ENCODE measurements around the gene PPP2R3A. TPM values are rescaled to one million over a fixed set of nuclear protein-coding genes. Genes with fewer than 3 reads are reported as not detected.

The PPP2R3A gene
- total RNA-seq (2016; rRNA removed; fragmentation: Illumina TruSeq; extraction: Trizol) (0.07 and 0.18 TPM in 2 replicates), polyA plus RNA-seq (2011; rRNA removed) (0.08 and 0.12 TPM in 2 replicates), polyA minus RNA-seq (2011; rRNA and poly(A)+ RNA removed; ENCODE audit: low replicate concordance) (0.36 and 2.1 TPM in 2 replicates), Bru-seq, nascent RNA (percentile 26 among the genes with signal in this experiment), BruChase-seq, experiment 1, labeled RNA remaining after a 6-hour chase (percentile 21 among the genes with signal in this experiment), BruChase-seq, experiment 2, labeled RNA remaining after a 2-hour chase (percentile 21 among the genes with signal in this experiment)
- 0.53 TPM in 1 of 2 replicates, not detected in the other for total RNA-seq (2016; cell fraction: cytosol; rRNA removed; fragmentation: Illumina TruSeq; extraction: Trizol; ENCODE audit: low read depth)
- 0.15 TPM in 2 replicates for total RNA-seq (2016; cell fraction: insoluble cytoplasmic fraction; rRNA removed; fragmentation: Illumina TruSeq; extraction: Trizol)
- total RNA-seq (2016; cell fraction: membrane; rRNA removed; fragmentation: Illumina TruSeq; extraction: Trizol): 0.06 and 0.07 TPM in 2 replicates
- 0.22 and 0.25 TPM in 2 replicates for total RNA-seq (2016; cell fraction: nucleus; rRNA removed; fragmentation: Illumina TruSeq; extraction: Trizol)
- 0.03 and 0.08 TPM in 2 replicates for polyA plus RNA-seq (2011; cell fraction: cytosol; rRNA removed)
- polyA plus RNA-seq (2011; cell fraction: nucleus; rRNA removed): 0.03 and 0.08 TPM in 2 replicates
- 0.07 and 0.17 TPM in 2 replicates for polyA plus RNA-seq (2012)
- polyA plus RNA-seq (2016; cell fraction: cytosol; fragmentation: Illumina TruSeq; extraction: Trizol; ENCODE audit: low read depth): not detected in 2 replicates
- 0.08 and 0.10 TPM in 2 replicates for polyA plus RNA-seq (2016; cell fraction: insoluble cytoplasmic fraction; fragmentation: Illumina TruSeq; extraction: Trizol; ENCODE audit: low read depth)
- not detected in 2 replicates for polyA plus RNA-seq (2016; cell fraction: membrane; fragmentation: Illumina TruSeq; extraction: Trizol; ENCODE audit: low read depth)
- polyA plus RNA-seq (2016; cell fraction: nucleus; fragmentation: Illumina TruSeq; extraction: Trizol; ENCODE audit: insufficient read depth, low read depth): not detected in 2 replicates
- 0.18 and 0.20 TPM in 2 replicates for polyA minus RNA-seq (2011; cell fraction: cytosol; rRNA and poly(A)+ RNA removed)
- polyA minus RNA-seq (2011; cell fraction: nucleus; rRNA and poly(A)+ RNA removed): 0.75 and 0.77 TPM in 2 replicates
- long read RNA-seq, experiment 1: 0 reads
- long read RNA-seq, experiment 2: 0 reads

- intact Hi-C loops (cut with micrococcal nuclease; ENCODE audit: unreplicated experiment): no loop called here
- POLR2A ChIA-PET: no interaction called here
- CTCF ChIA-PET (ENCODE audit: low intra/inter-chr PET ratio, low total read pairs): no interaction called here
- TF ChIP-seq ZNF841 (CRISPR knock-in tag; IDR thresholded peaks at IDR 0.05; ENCODE audit: borderline replicate concordance) (no peak), ZBTB39 (CRISPR knock-in tag; IDR thresholded peaks at IDR 0.05) (no peak), GABPB1 (CRISPR knock-in tag; IDR thresholded peaks at IDR 0.05) (peak; percentile 31; the same call in 1 of the 2 replicates), ZNF619 (CRISPR knock-in tag; IDR thresholded peaks at IDR 0.05) (no peak), ZNF563 (CRISPR knock-in tag; IDR thresholded peaks at IDR 0.05) (0 out of 2 replicates have a peak, but pooled peaks have one; percentile 12), ATF7-NPFF (CRISPR knock-in tag; IDR thresholded peaks at IDR 0.05; ENCODE audit: low read depth) (peak; percentile 31; the same call in 1 of the 2 replicates), SP4 (CRISPR knock-in tag; IDR thresholded peaks at IDR 0.05) (0 out of 2 replicates have a peak, but pooled peaks have one; percentile 14), MAFK (conservative IDR thresholded peaks at IDR 0.05 in 1 of 2, IDR thresholded peaks at IDR 0.05 in 1 of 2; ENCODE audit: low read length in 2 of 2) (no peak), HNRNPLL (IDR thresholded peaks at IDR 0.05; ENCODE audit: low read depth, low read length, poor library complexity, severe bottlenecking) (peak; percentile 66), ARNT2 (CRISPR knock-in tag; IDR thresholded peaks at IDR 0.05; ENCODE audit: low read depth) (peak; percentile 71; the same call in 1 of the 2 replicates), PHF8 (CRISPR knock-in tag; IDR thresholded peaks at IDR 0.05) (0 out of 2 replicates have a peak, but pooled peaks have one; percentile 20)
These were observed at the start of gene PPP2R3A for GRCh38 chr3:135965506-135966270. PPP2R3A (plus strand) TSS chr3:135965728; CDS start chr3:136001499, 35,771 bp downstream.

More at GRCh38 chr3:135965506-135966270, at the start of gene PPP2R3A:
- Histone ChIP-seq H3K36me3 (replicated peaks in 1 of 2; ENCODE audit: control insufficient read depth in 1 of 2, insufficient read depth in 2 of 2, low read length in 2 of 2) (no peaks in the 10 kb centered on the region), H3K4me1 (ENCODE audit: insufficient read depth, low read length) (peaks cover 10% of the 10 kb centered on the region), H3K9ac (ENCODE audit: insufficient read depth, low read depth, low read length) (peak within 1 kb of the TSS; percentile 22; the same call in 1 of the 2 replicates), H3K79me2 (ENCODE audit: insufficient read depth, low read length) (no peaks in the 10 kb centered on the region), H2AFZ (ENCODE audit: low read length) (no peak within 1 kb of the TSS), H3K27me3 (ENCODE audit: control insufficient read depth in 1 of 2, insufficient read depth in 2 of 2, low read length in 2 of 2) (peaks cover 0 to 26% of the 10 kb centered on the region in 2 experiments; a peak in 2 of 5 replicates), H4K20me1 (ENCODE audit: insufficient read depth, low read length) (no peaks in the 10 kb centered on the region), H3K27ac (ENCODE audit: extremely low read length, insufficient read depth, low read length) (no peak within 1 kb of the TSS), H3K9me3 (ENCODE audit: low read length) (no peaks in the 10 kb centered on the region; the same call in 1 of the 2 replicates), H3K4me3 (replicated peaks in 1 of 3; ENCODE audit: insufficient read depth in 1 of 3, low read depth in 2 of 3, low read length in 3 of 3) (peak within 1 kb of the TSS; percentile 61 to 74 (median 65)), H3K4me2 (ENCODE audit: low read depth, low read length) (peak within 1 kb of the TSS; percentile 88)
- DNase-seq (ENCODE audit: low spot score): peak; percentile 18
- in situ Hi-C loops (cut with HindIII; ENCODE audit: extremely low pct_ligation_motif_present, low pct_unique_long_range_greater_than_20kb): no loop called here
- peak; percentile 87 for ATAC-seq
- WGBS (ENCODE audit: low lambda C conversion rate): 4% methylated on average over 18 of the region's 83 CpGs
- no peak for FAIRE-seq
- no TSS peak for BruUV-seq (replicated peaks)

All from HepG2 (cell line).